SIG-M5 treated with dmso at 0.1 percent for 504 hours (cell line): ENCODE results near the gene SKOR1.

Experiments used
- DNase-seq: peaks from one replicate; lab custom pipeline; 2025; ENCODE audit not compliant: unreplicated experiment; lab: John Stamatoyannopoulos, UW

The SKOR1 gene

GRCh38 chr15:67832897-67833709 lies 7.8 kb downstream of the SKOR1 start:
- no peak for DNase-seq

GRCh38 chr15:67833710-67834511 lies 8.6 kb downstream of the SKOR1 start:
- peak; percentile 21 for DNase-seq

- DNase-seq = no peak
Measured at GRCh38 chr15:67834581-67835296, 9.4 kb downstream of the SKOR1 start.

GRCh38 chr15:67835297-67836133 lies 10.2 kb downstream of the SKOR1 start:
- DNase-seq = no peak

- DNase-seq = no peak
Measured at GRCh38 chr15:67836134-67836455, 10.8 kb downstream of the SKOR1 start.

- peak; percentile 12 for DNase-seq
Measured at GRCh38 chr15:67836477-67836876, 11.2 kb downstream of the SKOR1 start.

GRCh38 chr15:67836955-67837354 lies 11.6 kb downstream of the SKOR1 start:
- DNase-seq = no peak

GRCh38 chr15:67838789-67839332 lies 13.6 kb downstream of the SKOR1 start:
- peak; percentile 39 for DNase-seq

GRCh38 chr15:67839499-67839928 lies 14.2 kb downstream of the SKOR1 start:
- DNase-seq = peak; percentile 59

- DNase-seq = peak; percentile 92
Measured at GRCh38 chr15:67839929-67840748, 14.8 kb downstream of the SKOR1 start, which contains the start of gene RNU6-1. Gene RNU6-1 (minus strand): TSS chr15:67840045.

- DNase-seq = peak; percentile 18
Measured at GRCh38 chr15:67840749-67841512, 15.6 kb downstream of the SKOR1 start.

- DNase-seq = no peak
Measured at GRCh38 chr15:67841513-67841762, 16.1 kb downstream of the SKOR1 start.

- DNase-seq = no peak
Measured at GRCh38 chr15:67843092-67843501, 17.8 kb downstream of the SKOR1 start.

- no peak for DNase-seq
Measured at GRCh38 chr15:67843571-67844387, 18.5 kb downstream of the SKOR1 start.

- no peak for DNase-seq
Measured at GRCh38 chr15:67845974-67846373, 20.7 kb downstream of the SKOR1 start.

GRCh38 chr15:67849538-67849937 lies 24.2 kb downstream of the SKOR1 start:
- no peak for DNase-seq

- no peak for DNase-seq
Measured at GRCh38 chr15:67850336-67850735, 25.0 kb downstream of the SKOR1 start.

GRCh38 chr15:67850994-67851571 lies 25.8 kb downstream of the SKOR1 start:
- peak; percentile 74 for DNase-seq
